PC-9 (cell line): ENCODE measurements around the gene SP140L.

Experiments
- CTCF ChIP-seq: fragments of 200-600 bp; sonication (generic); conservative IDR thresholded peaks from 2 replicates; pipeline ENCODE4 v1.6.1; 2017; ENCODE audit warnings: mixed run types, antibody characterized with exemption, mild to moderate bottlenecking, moderate library complexity
- EZH2 ChIP-seq: fragments of 200-600 bp; sonication (generic); IDR thresholded peaks from 2 replicates; pipeline ENCODE4 v1.8.0; 2017; ENCODE audit warnings: antibody characterized with exemption, low read depth

DNA sequence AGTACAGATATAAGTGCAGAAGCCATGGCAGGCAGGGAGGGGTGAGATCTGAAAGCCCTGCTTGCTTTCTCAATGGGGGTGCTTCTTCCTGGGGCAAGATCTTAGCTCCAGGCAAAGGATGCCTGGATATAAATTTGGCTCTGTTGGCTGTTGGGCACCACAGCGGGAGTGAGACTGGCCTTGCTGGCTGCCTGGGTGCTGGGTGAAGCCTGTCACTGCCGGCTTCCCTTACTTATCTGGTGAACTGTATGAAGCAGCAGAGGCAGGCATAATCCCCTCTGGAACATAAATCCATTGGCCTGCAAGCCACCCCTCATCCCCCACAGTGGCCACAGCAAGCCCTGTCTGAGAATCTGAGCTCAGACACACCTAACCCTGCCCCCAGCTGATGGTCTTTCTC is 27.4 kb upstream of the SP140L start:
- TF ChIP-seq CTCF (no peak), EZH2 (no peak)
